ENCODE results near the gene PRSS53. TPM values are rescaled to one million over a fixed set of nuclear protein-coding genes. Genes with fewer than 3 reads are reported as not detected.
"Not testable (repeated sequence)": the region's sequence is repeated elsewhere in the genome, so short reads cannot be mapped to it uniquely, and the experiment has no call there.

Gene PRSS53
- total RNA-seq, 2 donors from 2014 or later: 0.61 to 1.1 TPM

- intact Hi-C loops (cut with DNase I, micrococcal nuclease); DNase-seq; ATAC-seq: not testable (repeated sequence)
These were observed 12.3 kb upstream of the PRSS53 start for GRCh38 chr16:31100876-31101641.

GRCh38 chr16:31099860-31100638 lies 11.3 kb upstream of the PRSS53 start:
- intact Hi-C loops (cut with DNase I, micrococcal nuclease): no loop called here

GRCh38 chr16:31094424-31095120 lies 5.8 kb upstream of the PRSS53 start, which contains the start of gene VKORC1:
VKORC1 (minus strand) TSS chr16:31094797; CDS start chr16:31094729, 68 bp downstream.
- intact Hi-C loops (cut with DNase I, micrococcal nuclease): no loop called here
- DNase-seq: peak; percentile 94 to 96
- peak; percentile 92 for ATAC-seq

More at GRCh38 chr16:31099860-31100638, 11.3 kb upstream of the PRSS53 start:
- DNase-seq (no peak), ATAC-seq (no peak)

- intact Hi-C loops (cut with DNase I, micrococcal nuclease): no loop called here
- peak; percentile 10 for ATAC-seq
- no peak for DNase-seq
These were observed 5.3 kb upstream of the PRSS53 start for GRCh38 chr16:31094088-31094423.

GRCh38 chr16:31093132-31093703 lies 4.5 kb upstream of the PRSS53 start:
- intact Hi-C loops (cut with DNase I, micrococcal nuclease): no loop called here
- DNase-seq (no peak), ATAC-seq (no peak)

- intact Hi-C loops (cut with DNase I, micrococcal nuclease): no loop called here
- ATAC-seq: no peak
- DNase-seq: no peak
These were observed 3.6 kb upstream of the PRSS53 start for GRCh38 chr16:31092330-31092729.

GRCh38 chr16:31090540-31090939 lies 1.8 kb upstream of the PRSS53 start:
- intact Hi-C loops (cut with DNase I, micrococcal nuclease): no loop called here
- DNase-seq: no peak
- ATAC-seq: no peak

- ATAC-seq: no peak
- intact Hi-C loops (cut with DNase I, micrococcal nuclease): no loop called here
- no peak for DNase-seq
These were observed 456 bp upstream of the PRSS53 start for GRCh38 chr16:31089199-31089598.

GRCh38 chr16:31087971-31088370 lies 772 bp downstream of the PRSS53 start:
- ATAC-seq (no peak), DNase-seq (no peak)
- intact Hi-C loops (cut with DNase I, micrococcal nuclease): no loop called here

GRCh38 chr16:31087481-31087880 lies 1.3 kb downstream of the PRSS53 start:
- ATAC-seq: no peak
- no peak for DNase-seq
- intact Hi-C loops (cut with DNase I, micrococcal nuclease): no loop called here

GRCh38 chr16:31086629-31086906 lies 2.2 kb downstream of the PRSS53 start:
- intact Hi-C loops (cut with DNase I, micrococcal nuclease): no loop called here
- ATAC-seq (no peak), DNase-seq (no peak)

- ATAC-seq: no peak
- no peak for DNase-seq
- intact Hi-C loops (cut with DNase I, micrococcal nuclease): no loop called here
These were observed 2.7 kb downstream of the PRSS53 start for GRCh38 chr16:31085873-31086628.

GRCh38 chr16:31085411-31085810 lies 3.3 kb downstream of the PRSS53 start:
- ATAC-seq: no peak
- no peak for DNase-seq
- intact Hi-C loops (cut with DNase I, micrococcal nuclease): no loop called here

GRCh38 chr16:31084584-31085302 lies 4.0 kb downstream of the PRSS53 start:
- ATAC-seq: no peak
- no peak for DNase-seq
- intact Hi-C loops (cut with DNase I, micrococcal nuclease): no loop called here

- DNase-seq (no peak), ATAC-seq (no peak)
- intact Hi-C loops (cut with DNase I, micrococcal nuclease): no loop called here
These were observed 4.8 kb downstream of the PRSS53 start for GRCh38 chr16:31083981-31084380.

GRCh38 chr16:31083556-31083955 lies 5.2 kb downstream of the PRSS53 start:
- ATAC-seq (no peak), DNase-seq (no peak)
- intact Hi-C loops (cut with DNase I, micrococcal nuclease): no loop called here

GRCh38 chr16:31083081-31083480 lies 5.7 kb downstream of the PRSS53 start:
- DNase-seq: no peak
- intact Hi-C loops (cut with DNase I, micrococcal nuclease): no loop called here
- no peak for ATAC-seq

GRCh38 chr16:31082368-31083045 lies 6.2 kb downstream of the PRSS53 start:
- DNase-seq (no peak), ATAC-seq (peak; percentile 33)
- intact Hi-C loops (cut with DNase I, micrococcal nuclease): no loop called here

All from left colon (tissue), 2 donors.